ENCODE results near the gene NEGR1. TPM values are rescaled to one million over a fixed set of nuclear protein-coding genes. Genes with fewer than 3 reads are reported as not detected.

The NEGR1 gene
- total RNA-seq, 2 experiments from 2014 or later, result not detected

DNA sequence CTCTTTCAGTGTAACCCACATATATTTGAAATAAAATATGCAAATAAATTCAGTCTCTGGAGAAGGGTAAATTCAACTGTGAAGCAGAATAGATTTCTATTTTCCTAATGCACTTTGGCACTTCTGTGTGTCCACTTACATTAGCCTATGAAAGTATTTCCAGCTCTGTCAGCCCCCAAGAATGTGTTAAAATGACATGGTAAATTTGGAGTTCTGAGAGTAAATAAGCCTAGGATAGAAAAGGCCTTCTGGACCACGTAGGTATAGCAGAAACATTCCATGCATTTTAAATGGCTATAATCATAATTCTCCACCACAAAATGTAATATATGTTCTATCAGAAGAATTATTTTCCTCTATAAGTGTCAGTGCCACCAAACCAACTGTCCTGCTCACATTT lies 276.2 kb downstream of the NEGR1 start:
- Mint-ChIP-seq H3K27ac (no peak overlapping the region), H3K4me1 (ENCODE audit: low read depth) (no peaks in the 10 kb centered on the region), H3K9me3 (no peaks in the 10 kb centered on the region), H3K27me3 (ENCODE audit: low read depth) (no peaks in the 10 kb centered on the region), H3K36me3 (ENCODE audit: low read depth) (no peaks in the 10 kb centered on the region), H3K4me3 (no peak overlapping the region)
- CTCF ChIA-PET, result no interaction called here
- no peak for DNase-seq
- intact Hi-C loops (cut with micrococcal nuclease), result no loop called here

DNA sequence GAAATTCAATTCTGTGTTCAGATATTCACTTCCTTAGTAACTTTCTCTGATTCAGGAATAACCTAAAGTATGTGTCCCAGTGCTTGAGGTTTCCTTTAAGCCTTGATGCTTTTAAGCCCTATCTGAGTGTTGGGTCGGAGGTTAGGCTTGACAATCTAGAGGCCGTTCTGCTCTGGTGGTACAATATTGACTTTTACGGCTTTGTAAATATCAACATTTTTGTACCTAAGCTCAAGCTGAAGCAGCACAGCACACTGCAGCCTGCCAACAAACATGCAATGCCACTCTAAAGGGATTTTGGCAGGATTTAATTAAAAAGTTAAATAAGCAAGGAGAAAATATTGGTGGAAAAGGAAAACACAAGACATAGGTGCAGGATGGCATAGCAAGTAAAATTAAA lies 279.2 kb downstream of the NEGR1 start:
- CTCF ChIA-PET, result no interaction called here
- no peak for DNase-seq
- Mint-ChIP-seq H3K36me3 (ENCODE audit: low read depth) (no peaks in the 10 kb centered on the region), H3K9me3 (no peaks in the 10 kb centered on the region), H3K4me3 (no peak overlapping the region), H3K27me3 (ENCODE audit: low read depth) (no peaks in the 10 kb centered on the region), H3K4me1 (ENCODE audit: low read depth) (no peaks in the 10 kb centered on the region), H3K27ac (no peak overlapping the region)
- intact Hi-C loops (cut with micrococcal nuclease), result loop anchor here (5.0 kb wide), 1 partner anchor 1074 kb away; no protein-coding TSS in a partner anchor

DNA sequence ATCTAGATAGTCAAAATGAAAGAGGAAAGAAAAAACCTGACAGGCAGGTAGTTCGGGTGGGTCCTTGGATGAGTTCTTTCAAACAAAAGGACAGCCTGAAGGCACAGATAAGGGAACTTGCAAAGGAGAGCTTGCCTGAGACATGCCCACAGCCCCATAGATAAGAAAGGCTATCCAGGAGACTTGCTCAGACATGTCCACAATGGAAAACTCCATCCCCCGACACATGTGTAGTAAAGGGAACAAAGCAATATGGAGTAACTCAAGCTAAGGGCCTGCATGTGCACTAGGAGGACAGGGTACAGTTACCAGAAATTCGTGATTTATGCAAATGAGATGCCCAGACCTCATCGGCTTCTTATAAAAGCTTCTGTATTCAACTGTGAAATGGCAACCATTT lies 281.5 kb downstream of the NEGR1 start:
- no peaks in the 10 kb centered on the region for H3K9me3 Mint-ChIP-seq
- no peaks in the 10 kb centered on the region for H3K27me3 Mint-ChIP-seq (ENCODE audit: low read depth)
- no peak for DNase-seq
- no peaks in the 10 kb centered on the region for H3K4me1 Mint-ChIP-seq (ENCODE audit: low read depth)
- no peaks in the 10 kb centered on the region for H3K36me3 Mint-ChIP-seq (ENCODE audit: low read depth)
- H3K4me3 Mint-ChIP-seq, result no peak overlapping the region
- intact Hi-C loops (cut with micrococcal nuclease), result loop anchor here (5.0 kb wide), 1 partner anchor 1076 kb away; no protein-coding TSS in a partner anchor
- CTCF ChIA-PET, result no interaction called here
- H3K27ac Mint-ChIP-seq, result no peak overlapping the region

DNA sequence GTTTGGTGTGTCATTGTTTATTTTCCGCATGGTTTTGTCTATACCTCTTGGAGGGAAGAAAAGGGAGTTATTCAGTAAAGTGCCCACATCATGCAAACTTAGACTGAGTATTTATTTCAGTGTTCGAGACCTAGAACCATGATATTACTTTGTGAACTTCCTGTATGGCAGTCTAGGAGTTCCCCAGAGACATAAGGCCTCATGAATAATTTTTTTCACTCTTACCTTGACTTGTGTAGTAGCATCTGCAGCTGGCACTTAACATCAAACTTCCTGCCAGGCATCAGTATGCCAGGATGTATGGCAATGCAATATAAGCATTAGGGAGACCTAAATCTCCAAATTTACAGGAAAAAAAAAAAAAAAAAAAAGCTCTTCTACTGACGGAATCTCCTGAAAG lies 287.7 kb downstream of the NEGR1 start:
- Mint-ChIP-seq H3K9me3 (no peaks in the 10 kb centered on the region), H3K36me3 (ENCODE audit: low read depth) (no peaks in the 10 kb centered on the region), H3K4me1 (ENCODE audit: low read depth) (no peaks in the 10 kb centered on the region), H3K27me3 (ENCODE audit: low read depth) (no peaks in the 10 kb centered on the region), H3K4me3 (no peak overlapping the region), H3K27ac (no peak overlapping the region)
- intact Hi-C loops (cut with micrococcal nuclease), result no loop called here
- CTCF ChIA-PET, result no interaction called here
- DNase-seq, result no peak

DNA sequence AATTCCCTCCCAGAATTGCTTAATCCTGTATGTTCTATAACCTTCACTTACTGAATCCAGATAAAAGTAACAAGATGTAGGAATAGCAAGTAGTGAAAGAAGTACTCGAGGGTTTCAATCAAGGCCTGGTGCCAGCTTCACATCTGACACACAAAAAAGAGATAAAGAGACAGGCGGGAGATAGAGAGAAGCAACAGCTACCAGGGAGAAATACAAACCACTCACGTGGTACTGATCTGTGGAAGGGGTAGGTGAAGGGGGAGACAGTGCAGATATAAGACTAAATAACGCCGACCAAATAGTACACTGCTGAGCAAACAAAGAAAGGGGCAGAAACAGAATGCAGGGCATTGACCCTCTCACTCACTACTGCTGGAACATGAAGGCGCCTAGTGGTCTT lies 295.2 kb downstream of the NEGR1 start:
- Mint-ChIP-seq H3K4me3 (no peak overlapping the region), H3K27me3 (ENCODE audit: low read depth) (no peaks in the 10 kb centered on the region), H3K4me1 (ENCODE audit: low read depth) (no peaks in the 10 kb centered on the region), H3K36me3 (ENCODE audit: low read depth) (no peaks in the 10 kb centered on the region), H3K27ac (no peak overlapping the region), H3K9me3 (peaks cover 3% of the 10 kb centered on the region)
- CTCF ChIA-PET, result no interaction called here
- no peak for DNase-seq
- intact Hi-C loops (cut with micrococcal nuclease), result no loop called here

DNA sequence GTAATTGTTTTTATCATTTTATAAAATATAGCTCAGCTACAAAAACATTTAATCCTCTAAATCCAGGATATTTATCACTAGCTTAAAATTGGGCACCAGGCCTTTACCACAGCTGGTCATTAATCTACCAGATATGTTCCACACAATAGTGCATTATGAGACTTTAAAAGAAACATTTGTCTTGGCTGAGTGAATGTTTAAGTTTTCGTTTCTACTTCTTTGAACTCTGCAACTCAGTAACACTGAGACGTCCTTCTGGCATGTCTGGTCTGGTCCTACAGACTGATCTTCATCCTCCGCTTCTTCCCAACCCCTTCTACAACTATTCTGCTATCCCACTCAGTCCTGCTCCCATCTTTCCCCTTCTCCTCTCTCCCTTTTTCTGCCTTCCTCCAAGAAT lies 296.2 kb downstream of the NEGR1 start:
- H3K36me3 Mint-ChIP-seq (ENCODE audit: low read depth), result no peaks in the 10 kb centered on the region
- intact Hi-C loops (cut with micrococcal nuclease), result no loop called here
- CTCF ChIA-PET, result no interaction called here

DNA sequence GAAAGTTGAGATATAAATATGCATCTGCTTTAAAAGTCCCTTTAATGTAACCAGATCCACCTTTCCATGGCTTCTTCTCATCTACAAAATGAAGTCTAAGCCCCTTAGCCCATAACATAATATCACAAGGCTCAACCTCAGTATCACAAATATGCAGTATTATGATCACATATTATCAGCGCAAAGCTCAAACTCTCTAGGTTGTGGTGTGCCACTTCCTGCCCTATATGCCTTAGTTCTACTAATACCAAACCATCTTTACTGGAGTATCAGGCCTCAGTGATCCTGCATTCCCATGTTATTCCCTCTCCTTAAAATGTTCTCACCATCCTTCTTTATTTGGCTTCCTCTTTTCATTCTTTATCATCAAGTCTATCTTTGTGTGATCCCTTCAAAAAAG lies 301.8 kb downstream of the NEGR1 start:
- no peak for DNase-seq
- no peak overlapping the region for H3K4me3 Mint-ChIP-seq
- CTCF ChIA-PET, result no interaction called here
- H3K36me3 Mint-ChIP-seq (ENCODE audit: low read depth), result no peaks in the 10 kb centered on the region
- H3K27me3 Mint-ChIP-seq (ENCODE audit: low read depth), result no peaks in the 10 kb centered on the region
- no peaks in the 10 kb centered on the region for H3K9me3 Mint-ChIP-seq
- H3K27ac Mint-ChIP-seq, result no peak overlapping the region
- no peaks in the 10 kb centered on the region for H3K4me1 Mint-ChIP-seq (ENCODE audit: low read depth)
- intact Hi-C loops (cut with micrococcal nuclease), result no loop called here

More for the DNA sequence above, 296.2 kb downstream of the NEGR1 start:
- H3K4me3 Mint-ChIP-seq, result no peak overlapping the region
- H3K27ac Mint-ChIP-seq, result no peak overlapping the region
- DNase-seq, result no peak
- H3K9me3 Mint-ChIP-seq, result peaks cover 3% of the 10 kb centered on the region
- no peaks in the 10 kb centered on the region for H3K4me1 Mint-ChIP-seq (ENCODE audit: low read depth)
- H3K27me3 Mint-ChIP-seq (ENCODE audit: low read depth), result no peaks in the 10 kb centered on the region

DNA sequence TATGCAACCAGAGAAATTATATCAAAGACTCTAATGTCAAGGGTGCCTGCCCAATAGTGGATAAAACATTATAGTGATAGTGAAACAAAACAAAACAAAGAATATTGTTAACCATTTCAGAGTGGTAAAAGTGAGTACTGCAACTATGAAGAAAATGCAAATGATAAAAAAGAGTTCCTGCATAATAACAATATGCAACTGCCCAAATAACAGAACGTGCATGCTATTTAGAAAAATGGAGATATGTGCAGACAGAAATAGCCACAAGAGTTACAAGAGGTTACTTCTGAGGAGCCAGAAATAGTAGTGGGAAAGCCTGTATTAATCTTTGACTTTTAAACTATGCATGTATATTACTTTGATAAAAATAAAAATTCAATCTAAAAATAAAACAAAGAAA lies 302.5 kb downstream of the NEGR1 start:
- H3K27ac Mint-ChIP-seq, result no peak overlapping the region
- no peak for DNase-seq
- no peaks in the 10 kb centered on the region for H3K9me3 Mint-ChIP-seq
- H3K4me1 Mint-ChIP-seq (ENCODE audit: low read depth), result no peaks in the 10 kb centered on the region
- H3K4me3 Mint-ChIP-seq, result no peak overlapping the region
- H3K36me3 Mint-ChIP-seq (ENCODE audit: low read depth), result no peaks in the 10 kb centered on the region
- no peaks in the 10 kb centered on the region for H3K27me3 Mint-ChIP-seq (ENCODE audit: low read depth)
- intact Hi-C loops (cut with micrococcal nuclease), result no loop called here
- CTCF ChIA-PET, result no interaction called here

DNA sequence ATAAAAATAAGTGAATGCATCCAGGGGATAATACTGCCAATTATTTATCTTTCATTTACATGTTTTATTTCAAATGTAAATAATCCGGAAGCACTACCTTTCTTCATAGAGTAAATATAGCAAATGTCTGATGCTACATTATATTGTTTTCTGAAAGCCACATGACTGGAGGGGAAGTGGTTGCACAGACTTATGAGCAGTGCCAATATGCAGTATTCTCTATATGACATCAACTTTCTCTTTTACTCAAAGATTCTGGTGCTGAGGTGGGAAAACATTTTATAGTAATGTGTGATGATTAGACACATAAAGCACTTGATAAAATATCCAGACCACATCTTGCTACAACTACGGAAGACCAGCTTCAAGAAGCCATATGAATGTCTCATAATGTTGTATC lies 314.7 kb downstream of the NEGR1 start:
- H3K36me3 Mint-ChIP-seq (ENCODE audit: low read depth), result no peaks in the 10 kb centered on the region
- no peak for DNase-seq
- no peaks in the 10 kb centered on the region for H3K9me3 Mint-ChIP-seq

DNA sequence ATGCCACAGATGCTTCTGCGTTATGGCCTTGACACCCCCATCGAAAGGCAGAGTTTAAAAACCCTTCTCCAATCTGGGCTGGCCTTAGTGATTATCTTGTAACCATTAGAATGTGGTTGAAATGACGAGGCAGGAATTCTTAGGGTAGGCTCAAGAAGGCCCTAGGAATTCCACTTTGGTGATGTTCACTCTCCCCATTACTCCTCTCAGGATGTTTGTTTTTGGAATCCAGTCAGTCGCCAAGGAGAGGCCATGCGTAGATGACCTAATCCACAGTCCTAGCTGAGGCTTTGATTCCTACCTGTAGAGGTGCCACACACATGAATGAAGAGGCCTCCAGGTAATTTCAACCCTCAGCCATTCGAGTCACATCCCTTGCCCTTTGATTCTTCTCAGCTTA lies 318.2 kb downstream of the NEGR1 start:
- DNase-seq, result no peak
- no peak overlapping the region for H3K27ac Mint-ChIP-seq
- CTCF ChIA-PET, result no interaction called here
- H3K4me1 Mint-ChIP-seq (ENCODE audit: low read depth), result no peaks in the 10 kb centered on the region
- intact Hi-C loops (cut with micrococcal nuclease), result no loop called here
- no peak overlapping the region for H3K4me3 Mint-ChIP-seq
- H3K36me3 Mint-ChIP-seq (ENCODE audit: low read depth), result no peaks in the 10 kb centered on the region
- H3K27me3 Mint-ChIP-seq (ENCODE audit: low read depth), result no peaks in the 10 kb centered on the region
- no peaks in the 10 kb centered on the region for H3K9me3 Mint-ChIP-seq

More for the DNA sequence above, 314.7 kb downstream of the NEGR1 start:
- CTCF ChIA-PET, result no interaction called here
- no peak overlapping the region for H3K27ac Mint-ChIP-seq
- H3K4me3 Mint-ChIP-seq, result no peak overlapping the region
- intact Hi-C loops (cut with micrococcal nuclease), result no loop called here
- no peaks in the 10 kb centered on the region for H3K27me3 Mint-ChIP-seq (ENCODE audit: low read depth)
- no peaks in the 10 kb centered on the region for H3K4me1 Mint-ChIP-seq (ENCODE audit: low read depth)

DNA sequence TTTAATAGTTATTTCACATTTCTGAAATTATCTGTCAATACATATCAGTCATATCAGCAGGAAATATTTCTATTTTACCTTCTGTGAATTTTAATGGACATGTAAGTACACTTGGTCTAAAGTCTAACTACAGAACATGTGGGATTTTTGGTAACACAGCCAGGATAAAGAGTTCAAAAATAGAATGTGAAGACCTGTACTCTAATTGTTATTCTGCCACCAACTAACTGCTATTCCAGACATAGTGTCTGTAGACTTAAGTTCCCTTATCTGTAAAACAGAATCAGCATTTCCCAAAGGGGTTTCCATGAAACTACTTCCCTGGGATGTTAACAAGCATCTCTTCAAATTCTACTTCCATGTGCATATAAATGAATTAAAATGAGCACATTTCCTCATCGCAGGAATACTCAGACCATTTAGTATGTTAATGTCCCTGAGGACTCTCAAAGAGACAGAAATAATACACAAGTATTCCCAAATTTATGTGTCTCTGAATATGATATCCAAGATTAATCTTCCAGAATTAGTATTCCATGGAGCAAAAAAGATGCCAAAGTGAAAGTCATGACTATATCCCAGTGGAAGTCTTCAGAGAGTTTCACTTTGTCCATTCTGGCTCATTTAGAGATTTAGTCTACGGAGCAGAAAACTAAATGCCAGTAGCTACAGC lies 325.6 kb downstream of the NEGR1 start:
- H3K9me3 Mint-ChIP-seq, result no peaks in the 10 kb centered on the region
- CTCF ChIA-PET, result no interaction called here
- no peaks in the 10 kb centered on the region for H3K4me1 Mint-ChIP-seq (ENCODE audit: low read depth)
- H3K27me3 Mint-ChIP-seq (ENCODE audit: low read depth), result no peaks in the 10 kb centered on the region
- no peak overlapping the region for H3K27ac Mint-ChIP-seq
- H3K36me3 Mint-ChIP-seq (ENCODE audit: low read depth), result no peaks in the 10 kb centered on the region
- no peak for DNase-seq
- intact Hi-C loops (cut with micrococcal nuclease), result no loop called here
- no peak overlapping the region for H3K4me3 Mint-ChIP-seq

DNA sequence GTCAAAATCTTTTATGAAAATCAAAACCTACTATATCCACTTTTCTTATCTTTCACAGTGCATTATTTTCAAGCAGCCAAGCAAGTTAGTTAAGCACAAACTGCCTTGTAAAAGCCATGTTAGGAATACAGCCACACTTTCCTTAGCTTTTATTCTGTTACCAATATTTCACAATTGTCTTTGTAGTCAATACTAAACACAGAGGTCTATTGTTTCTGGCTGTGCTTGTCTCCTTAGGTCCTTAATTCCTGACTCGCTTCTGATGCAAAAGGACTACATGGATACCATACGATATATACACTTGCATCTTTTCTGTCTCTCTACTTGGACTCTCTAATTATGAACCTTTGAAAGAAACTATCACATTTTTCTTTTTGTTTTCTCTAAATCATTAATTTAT lies 331.8 kb downstream of the NEGR1 start:
- no peak overlapping the region for H3K27ac Mint-ChIP-seq
- no peaks in the 10 kb centered on the region for H3K4me1 Mint-ChIP-seq (ENCODE audit: low read depth)
- no peaks in the 10 kb centered on the region for H3K9me3 Mint-ChIP-seq
- no peaks in the 10 kb centered on the region for H3K27me3 Mint-ChIP-seq (ENCODE audit: low read depth)
- H3K4me3 Mint-ChIP-seq, result no peak overlapping the region
- no peak for DNase-seq
- CTCF ChIA-PET, result no interaction called here
- intact Hi-C loops (cut with micrococcal nuclease), result no loop called here
- no peaks in the 10 kb centered on the region for H3K36me3 Mint-ChIP-seq (ENCODE audit: low read depth)

DNA sequence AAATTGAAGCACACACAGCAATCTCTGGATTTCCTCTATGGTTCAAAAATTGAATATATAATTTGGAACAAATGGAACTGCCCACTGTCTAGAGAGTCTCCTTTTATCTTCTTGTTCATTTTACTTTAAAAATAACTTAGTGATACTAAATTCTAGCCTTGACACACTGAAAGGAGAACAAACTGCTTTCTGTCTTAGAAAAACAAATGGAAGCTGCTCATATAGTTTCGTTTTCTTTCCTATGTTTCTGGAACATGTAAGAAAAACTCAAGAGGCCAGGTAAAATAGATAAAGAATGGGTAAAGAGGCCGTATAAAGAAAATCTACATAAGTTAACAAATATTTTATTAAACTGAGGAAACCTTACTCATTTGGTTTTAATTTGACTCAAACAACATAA lies 332.7 kb downstream of the NEGR1 start:
- H3K27ac Mint-ChIP-seq, result no peak overlapping the region
- no peak overlapping the region for H3K4me3 Mint-ChIP-seq
- no peaks in the 10 kb centered on the region for H3K4me1 Mint-ChIP-seq (ENCODE audit: low read depth)
- H3K9me3 Mint-ChIP-seq, result no peaks in the 10 kb centered on the region
- H3K27me3 Mint-ChIP-seq (ENCODE audit: low read depth), result no peaks in the 10 kb centered on the region
- DNase-seq, result no peak
- H3K36me3 Mint-ChIP-seq (ENCODE audit: low read depth), result no peaks in the 10 kb centered on the region
- CTCF ChIA-PET, result no interaction called here
- intact Hi-C loops (cut with micrococcal nuclease), result no loop called here

DNA sequence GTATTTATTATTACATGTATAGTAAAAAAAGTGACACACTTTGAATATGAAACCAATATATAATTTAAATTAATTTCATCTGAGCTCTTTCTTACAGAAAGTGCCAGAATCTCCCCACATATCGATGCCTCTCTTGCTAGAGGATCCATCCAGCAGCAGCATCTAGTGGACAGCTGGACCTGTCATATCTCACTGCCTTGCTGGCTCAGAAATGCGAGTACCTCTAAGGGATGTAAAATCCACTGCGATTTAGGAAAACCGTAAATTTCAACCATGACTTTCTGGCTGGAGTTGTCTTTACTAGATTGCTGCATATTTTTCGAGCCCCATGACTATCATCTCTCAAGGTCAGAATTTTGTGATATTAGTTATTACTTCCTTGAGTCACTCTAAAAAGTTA lies 333.8 kb downstream of the NEGR1 start:
- CTCF ChIA-PET, result no interaction called here
- Mint-ChIP-seq H3K27me3 (ENCODE audit: low read depth) (no peaks in the 10 kb centered on the region), H3K36me3 (ENCODE audit: low read depth) (no peaks in the 10 kb centered on the region), H3K27ac (no peak overlapping the region), H3K4me1 (ENCODE audit: low read depth) (no peaks in the 10 kb centered on the region), H3K9me3 (no peaks in the 10 kb centered on the region), H3K4me3 (no peak overlapping the region)
- no peak for DNase-seq
- intact Hi-C loops (cut with micrococcal nuclease), result no loop called here

Data from activated naive CD4-positive, alpha-beta T cell treated with anti-CD3 and anti-CD28 coated beads for 36 hours (primary cell).